Fibroblast of lung (primary cell): ENCODE results near the gene TSTD2. TPM values are rescaled to one million over a fixed set of nuclear protein-coding genes. Genes with fewer than 3 reads are reported as not detected.

Source experiments
- DNase-seq, 2 donors: peaks; one replicate each; pipeline versions ENCODE4 v3.0.0 to v3.0.0-alpha.2; 2010; ENCODE audit warnings: low read depth in 2 of 2
- H2AFZ ChIP-seq: 2 replicates; pipeline ENCODE4 v1.5.1; 2012; ENCODE audit warnings: low read length, control low read depth, inconsistent platforms
- H3K27ac ChIP-seq: 2 replicates; pipeline ENCODE4 v1.5.1; 2011; ENCODE audit warnings: low read length, control low read depth; ENCODE audit not compliant: insufficient read depth
- H3K27me3 ChIP-seq: 2 replicates; pipeline ENCODE4 v1.5.1; 2011; ENCODE audit warnings: mild to moderate bottlenecking, low read length; ENCODE audit not compliant: control insufficient read depth, insufficient read depth
- H3K36me3 ChIP-seq: 2 replicates; pipeline ENCODE4 v1.5.1; 2011; ENCODE audit warnings: low read length; ENCODE audit not compliant: control insufficient read depth, insufficient read depth
- H3K4me1 ChIP-seq: 2 replicates; pipeline ENCODE4 v1.5.1; 2011; ENCODE audit warnings: low read length; ENCODE audit not compliant: control insufficient read depth, insufficient read depth; ENCODE audit errors: extremely low read depth
- H3K4me2 ChIP-seq: 2 replicates; pipeline ENCODE4 v1.5.1; 2011; ENCODE audit warnings: low read length, control low read depth; ENCODE audit not compliant: insufficient read depth; ENCODE audit errors: extremely low read depth
- H3K4me3 ChIP-seq, 4 experiments: fragments of 200-600 bp in 1 of 4; sonication (generic) in 1 of 4; replicated peaks in 1 of 4; 2 replicates each; pipeline ENCODE4 v1.5.1; 2011 to 2016; ENCODE audit warnings: low read length in 4 of 4, low read depth in 3 of 4, mild to moderate bottlenecking in 3 of 4, control low read depth in 2 of 4, inconsistent platforms in 1 of 4, mixed read lengths in 1 of 4; ENCODE audit not compliant: insufficient read depth in 1 of 4; ENCODE audit errors: control extremely low read depth in 1 of 4
- H3K79me2 ChIP-seq: 2 replicates; pipeline ENCODE4 v1.5.1; 2012; ENCODE audit warnings: mild to moderate bottlenecking, low read length, inconsistent platforms; ENCODE audit not compliant: control insufficient read depth, insufficient read depth
- H3K9ac ChIP-seq: 2 replicates; pipeline ENCODE4 v1.5.1; 2011; ENCODE audit warnings: mild to moderate bottlenecking, low read length, control low read depth; ENCODE audit not compliant: insufficient read depth
- H3K9me3 ChIP-seq: 2 replicates; pipeline ENCODE4 v1.5.1; 2012; ENCODE audit warnings: low read depth, low read length; ENCODE audit not compliant: control insufficient read depth, insufficient read depth
- H4K20me1 ChIP-seq: 2 replicates; pipeline ENCODE4 v1.5.1; 2011; ENCODE audit warnings: low read length; ENCODE audit not compliant: control insufficient read depth, insufficient read depth; ENCODE audit errors: extremely low read depth
- CTCF ChIP-seq, 2 donors: IDR thresholded peaks in 1 of 2; conservative IDR thresholded peaks in 1 of 2; 1 replicate in 1 of 2; 2 replicates in 1 of 2; pipeline ENCODE4 v1.5.1; 2011 to 2012; ENCODE audit warnings: low read length in 2 of 2, control low read depth in 1 of 2, inconsistent platforms in 1 of 2, low read depth in 1 of 2, mild to moderate bottlenecking in 1 of 2
- EZH2 ChIP-seq: IDR thresholded peaks from 2 replicates; pipeline ENCODE4 v1.5.1; 2012; ENCODE audit warnings: low read length, control low read depth, mild to moderate bottlenecking; ENCODE audit errors: missing control alignments
- polyA plus RNA-seq, 2 donors: library from polyadenylated mRNA; depleted of rRNA in 1 of 2; stranded (reverse) in 1 of 2; unstranded in 1 of 2; fragments of >200 nt; gene quantifications; 2 replicates each; pipeline ENCODE4 v1.2.1, GENCODE V29; 2011 to 2012; ENCODE audit warnings: missing spikeins in 1 of 2
- total RNA-seq: library from RNA; depleted of rRNA; stranded (reverse); fragments of >200 nt; gene quantifications from 2 replicates; pipeline ENCODE4 v1.2.1, GENCODE V29; 2014

TSTD2 gene
- total and polyA plus RNA-seq, 2 donors (not counting 1 experiment from before 2014, with no cell fraction given), result 15.9 to 20.1 TPM

GRCh38 chr9:97561501-97561900 lies 71.7 kb downstream of the TSTD2 start:
- peaks cover 3% of the 10 kb centered on the region for H3K4me1 ChIP-seq
- no peak overlapping the region for H3K9ac ChIP-seq
- no peaks in the 10 kb centered on the region for H3K9me3 ChIP-seq
- no peak overlapping the region for H3K4me2 ChIP-seq
- H3K27me3 ChIP-seq, result no peaks in the 10 kb centered on the region
- no peaks in the 10 kb centered on the region for H3K36me3 ChIP-seq
- H3K79me2 ChIP-seq, result no peaks in the 10 kb centered on the region
- H3K4me3 ChIP-seq, result no peak overlapping the region
- no peak overlapping the region for H3K27ac ChIP-seq
- DNase-seq, result no peak
- H4K20me1 ChIP-seq, result no peaks in the 10 kb centered on the region
- TF ChIP-seq EZH2 (no peak), CTCF (conservative IDR thresholded peaks at IDR 0.05 in 1 of 2, IDR thresholded peaks at IDR 0.05 in 1 of 2; ENCODE audit: low read depth in 1 of 2, low read length in 2 of 2) (no peak)
- H2AFZ ChIP-seq, result no peak overlapping the region

- Histone ChIP-seq H3K9ac (no peak overlapping the region), H3K4me2 (no peak overlapping the region), H3K4me3 (no peak overlapping the region), H2AFZ (no peak overlapping the region), H3K36me3 (no peaks in the 10 kb centered on the region), H3K79me2 (no peaks in the 10 kb centered on the region), H3K9me3 (no peaks in the 10 kb centered on the region), H3K27ac (no peak overlapping the region), H4K20me1 (no peaks in the 10 kb centered on the region), H3K4me1 (peaks cover 3% of the 10 kb centered on the region), H3K27me3 (no peaks in the 10 kb centered on the region)
- no peak for TF ChIP-seq EZH2
- no peak for TF ChIP-seq CTCF (conservative IDR thresholded peaks at IDR 0.05 in 1 of 2, IDR thresholded peaks at IDR 0.05 in 1 of 2; ENCODE audit: low read depth in 1 of 2, low read length in 2 of 2)
- no peak for DNase-seq
Measured at GRCh38 chr9:97560851-97561250, 72.3 kb downstream of the TSTD2 start.

GRCh38 chr9:97560154-97560553 lies 73.0 kb downstream of the TSTD2 start:
- Histone ChIP-seq H3K4me3 (no peak overlapping the region), H2AFZ (no peak overlapping the region), H3K9me3 (no peaks in the 10 kb centered on the region), H3K27ac (no peak overlapping the region), H4K20me1 (no peaks in the 10 kb centered on the region), H3K4me1 (peaks cover 3% of the 10 kb centered on the region), H3K4me2 (no peak overlapping the region), H3K36me3 (no peaks in the 10 kb centered on the region), H3K27me3 (peaks cover under 1% of the 10 kb centered on the region), H3K79me2 (no peaks in the 10 kb centered on the region), H3K9ac (no peak overlapping the region)
- no peak for DNase-seq
- TF ChIP-seq EZH2 (no peak), CTCF (conservative IDR thresholded peaks at IDR 0.05 in 1 of 2, IDR thresholded peaks at IDR 0.05 in 1 of 2; ENCODE audit: low read depth in 1 of 2, low read length in 2 of 2) (no peak)
